GM04504 (cell line): Measurements from ENCODE around the gene OTX2.

Experiments
- DNase-seq: peaks from one replicate; pipeline ENCODE4 v3.0.0-alpha.2; 2012; ENCODE audit warnings: low read depth

OTX2 gene

GRCh38 chr14:56810147-56810719 is at the start of gene OTX2:
Gene OTX2 (minus strand): TSS chr14:56810479. CDS start chr14:56805456, 5,023 bp downstream.
- DNase-seq, result no peak

- no peak for DNase-seq
These were observed 48.1 kb upstream of the OTX2 start for GRCh38 chr14:56858422-56858821.

GRCh38 chr14:56857216-56857615 is 46.9 kb upstream of the OTX2 start:
- DNase-seq, result no peak

GRCh38 chr14:56855891-56856461 is 45.7 kb upstream of the OTX2 start:
- no peak for DNase-seq

GRCh38 chr14:56854325-56854724 is 44.0 kb upstream of the OTX2 start:
- DNase-seq, result no peak

- no peak for DNase-seq
These were observed 37.0 kb upstream of the OTX2 start for GRCh38 chr14:56846970-56847930.

- no peak for DNase-seq
These were observed 34.2 kb upstream of the OTX2 start for GRCh38 chr14:56844406-56845002.

- DNase-seq, result no peak
These were observed 31.3 kb upstream of the OTX2 start for GRCh38 chr14:56841611-56842010.

GRCh38 chr14:56840221-56840620 is 29.9 kb upstream of the OTX2 start:
- no peak for DNase-seq

- no peak for DNase-seq
These were observed 18.9 kb upstream of the OTX2 start for GRCh38 chr14:56829151-56829550.

GRCh38 chr14:56826214-56826613 is 15.9 kb upstream of the OTX2 start:
- no peak for DNase-seq

GRCh38 chr14:56821805-56822610 is 11.7 kb upstream of the OTX2 start:
- no peak for DNase-seq

- no peak for DNase-seq
These were observed 10.9 kb upstream of the OTX2 start for GRCh38 chr14:56821177-56821576.

- DNase-seq, result no peak
These were observed 7.2 kb upstream of the OTX2 start for GRCh38 chr14:56817396-56817921.

- no peak for DNase-seq
These were observed 6.5 kb upstream of the OTX2 start for GRCh38 chr14:56816574-56817391.

- DNase-seq, result no peak
These were observed 5.5 kb upstream of the OTX2 start for GRCh38 chr14:56815745-56816144.

- no peak for DNase-seq
These were observed 4.9 kb upstream of the OTX2 start for GRCh38 chr14:56814969-56815700.

GRCh38 chr14:56814519-56814959 is 4.3 kb upstream of the OTX2 start:
- no peak for DNase-seq

- DNase-seq, result no peak
These were observed 2.9 kb upstream of the OTX2 start for GRCh38 chr14:56813143-56813551.
